ENCODE results near the gene MARCKS. TPM values are rescaled to one million over a fixed set of nuclear protein-coding genes. Genes with fewer than 3 reads are reported as not detected.

Gene MARCKS
- total RNA-seq, 4 donors from 2014 or later: 51.5 to 91.3 (median 56.8) TPM

DNA sequence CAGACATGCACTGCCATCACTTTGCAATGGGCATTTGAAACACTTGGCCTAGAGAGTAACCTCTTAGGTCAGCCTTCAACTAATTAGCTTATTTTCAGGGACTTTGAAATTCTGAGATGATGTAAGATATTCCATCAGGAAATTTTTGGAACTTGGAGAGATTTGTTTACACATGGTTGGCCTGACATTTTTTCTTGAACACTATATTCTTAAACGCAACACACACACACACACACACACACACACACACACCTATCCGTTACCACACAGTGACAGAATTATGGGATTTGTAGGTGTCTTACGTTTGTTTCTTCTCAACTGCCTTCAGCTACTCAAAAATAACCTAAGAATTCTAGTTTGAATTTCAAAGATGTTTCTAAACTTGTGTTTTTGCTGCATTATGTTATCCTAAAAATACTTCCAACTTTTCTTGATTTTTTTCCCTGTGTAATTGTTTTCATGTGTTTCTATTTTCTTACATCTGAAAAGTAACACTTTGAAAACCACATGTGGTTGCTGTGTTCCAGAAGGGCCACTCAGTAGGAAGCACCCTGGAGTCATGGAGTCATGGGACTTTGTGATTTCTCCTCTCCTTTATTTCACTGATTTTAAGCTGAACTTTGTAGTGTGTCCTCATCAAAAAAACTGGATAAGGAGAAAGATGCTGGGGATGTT lies 31.9 kb downstream of the MARCKS start:
- DNase-seq: no peak
- Histone ChIP-seq H3K4me1 (no peaks in the 10 kb centered on the region), H3K4me3 (no peak overlapping the region), H3K9me3 (peaks cover 0 to 9% (median 8%) of the 10 kb centered on the region in 3 donors), H3K27me3 (no peaks in the 10 kb centered on the region), H3K36me3 (no peaks in the 10 kb centered on the region), H3K27ac (no peak overlapping the region)
- intact Hi-C loops (cut with DNase I): no loop called here
- TF ChIP-seq, protein P1, sequence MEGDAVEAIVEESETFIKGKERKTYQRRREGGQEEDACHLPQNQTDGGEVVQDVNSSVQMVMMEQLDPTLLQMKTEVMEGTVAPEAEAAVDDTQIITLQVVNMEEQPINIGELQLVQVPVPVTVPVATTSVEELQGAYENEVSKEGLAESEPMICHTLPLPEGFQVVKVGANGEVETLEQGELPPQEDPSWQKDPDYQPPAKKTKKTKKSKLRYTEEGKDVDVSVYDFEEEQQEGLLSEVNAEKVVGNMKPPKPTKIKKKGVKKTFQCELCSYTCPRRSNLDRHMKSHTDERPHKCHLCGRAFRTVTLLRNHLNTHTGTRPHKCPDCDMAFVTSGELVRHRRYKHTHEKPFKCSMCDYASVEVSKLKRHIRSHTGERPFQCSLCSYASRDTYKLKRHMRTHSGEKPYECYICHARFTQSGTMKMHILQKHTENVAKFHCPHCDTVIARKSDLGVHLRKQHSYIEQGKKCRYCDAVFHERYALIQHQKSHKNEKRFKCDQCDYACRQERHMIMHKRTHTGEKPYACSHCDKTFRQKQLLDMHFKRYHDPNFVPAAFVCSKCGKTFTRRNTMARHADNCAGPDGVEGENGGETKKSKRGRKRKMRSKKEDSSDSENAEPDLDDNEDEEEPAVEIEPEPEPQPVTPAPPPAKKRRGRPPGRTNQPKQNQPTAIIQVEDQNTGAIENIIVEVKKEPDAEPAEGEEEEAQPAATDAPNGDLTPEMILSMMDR (IDR thresholded peaks at IDR 0.05): no peak
- TF ChIP-seq POLR2A (IDR thresholded peaks at IDR 0.05): no peak
- 80 to 89% methylated on average over 3 of the region's 3 CpGs for WGBS, 2 donors

DNA sequence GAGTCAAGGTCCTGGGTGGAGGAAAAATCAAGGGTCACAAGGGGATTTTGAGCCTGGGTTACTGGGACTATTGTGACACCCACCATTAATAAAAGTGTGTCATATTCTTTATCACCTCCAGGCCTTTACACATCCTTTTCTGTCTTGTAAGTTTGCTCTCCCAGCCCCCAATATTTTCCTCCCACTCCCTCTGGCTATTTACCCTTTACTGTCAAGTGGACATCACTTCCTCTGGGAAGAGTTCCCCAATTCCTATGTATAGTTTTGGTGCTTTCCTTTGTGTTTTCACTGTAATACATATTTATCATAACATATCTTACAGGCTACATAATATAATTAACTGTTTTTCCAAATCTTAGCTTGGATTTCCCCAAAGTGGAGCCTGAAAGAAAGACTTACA lies 36.3 kb downstream of the MARCKS start:
- Histone ChIP-seq H3K9me3 (peaks cover 0 to 9% (median 8%) of the 10 kb centered on the region in 3 donors), H3K27ac (no peak overlapping the region), H3K4me3 (no peak overlapping the region), H3K36me3 (no peaks in the 10 kb centered on the region), H3K4me1 (no peaks in the 10 kb centered on the region), H3K27me3 (no peaks in the 10 kb centered on the region)
- no peak for TF ChIP-seq POLR2A (IDR thresholded peaks at IDR 0.05)
- TF ChIP-seq, protein P1 (IDR thresholded peaks at IDR 0.05): no peak
- intact Hi-C loops (cut with DNase I): no loop called here
- DNase-seq: no peak

DNA sequence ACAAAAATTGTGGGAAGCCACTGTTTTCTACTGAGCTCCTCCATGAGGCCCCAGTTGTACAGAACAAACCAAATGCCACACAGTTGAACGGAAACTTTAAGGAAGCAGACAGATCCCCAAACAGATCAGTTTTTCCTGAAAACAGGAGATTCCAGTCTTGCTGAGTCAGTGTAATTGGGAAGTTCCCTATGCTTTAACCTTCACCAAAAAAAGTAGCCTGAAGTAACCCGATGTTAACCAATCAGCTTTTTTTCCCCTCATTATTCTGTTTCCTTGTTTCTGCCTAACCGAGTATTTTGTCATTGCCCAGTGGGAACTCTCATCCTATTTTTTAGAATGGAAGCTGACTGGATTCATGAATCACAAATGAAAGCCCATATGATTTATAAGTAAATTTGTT lies 36.7 kb downstream of the MARCKS start:
- TF ChIP-seq, protein P1 (IDR thresholded peaks at IDR 0.05): no peak
- no peak for TF ChIP-seq POLR2A (IDR thresholded peaks at IDR 0.05)
- 51 to 52% methylated on average over 3 of the region's 3 CpGs for WGBS, 2 donors
- H3K27ac ChIP-seq: no peak overlapping the region
- intact Hi-C loops (cut with DNase I): no loop called here
- no peaks in the 10 kb centered on the region for H3K27me3 ChIP-seq
- no peak for DNase-seq
- H3K4me1 ChIP-seq: no peaks in the 10 kb centered on the region
- no peak overlapping the region for H3K4me3 ChIP-seq
- peaks cover 0 to 9% (median 8%) of the 10 kb centered on the region in 3 donors for H3K9me3 ChIP-seq
- H3K36me3 ChIP-seq: no peaks in the 10 kb centered on the region

DNA sequence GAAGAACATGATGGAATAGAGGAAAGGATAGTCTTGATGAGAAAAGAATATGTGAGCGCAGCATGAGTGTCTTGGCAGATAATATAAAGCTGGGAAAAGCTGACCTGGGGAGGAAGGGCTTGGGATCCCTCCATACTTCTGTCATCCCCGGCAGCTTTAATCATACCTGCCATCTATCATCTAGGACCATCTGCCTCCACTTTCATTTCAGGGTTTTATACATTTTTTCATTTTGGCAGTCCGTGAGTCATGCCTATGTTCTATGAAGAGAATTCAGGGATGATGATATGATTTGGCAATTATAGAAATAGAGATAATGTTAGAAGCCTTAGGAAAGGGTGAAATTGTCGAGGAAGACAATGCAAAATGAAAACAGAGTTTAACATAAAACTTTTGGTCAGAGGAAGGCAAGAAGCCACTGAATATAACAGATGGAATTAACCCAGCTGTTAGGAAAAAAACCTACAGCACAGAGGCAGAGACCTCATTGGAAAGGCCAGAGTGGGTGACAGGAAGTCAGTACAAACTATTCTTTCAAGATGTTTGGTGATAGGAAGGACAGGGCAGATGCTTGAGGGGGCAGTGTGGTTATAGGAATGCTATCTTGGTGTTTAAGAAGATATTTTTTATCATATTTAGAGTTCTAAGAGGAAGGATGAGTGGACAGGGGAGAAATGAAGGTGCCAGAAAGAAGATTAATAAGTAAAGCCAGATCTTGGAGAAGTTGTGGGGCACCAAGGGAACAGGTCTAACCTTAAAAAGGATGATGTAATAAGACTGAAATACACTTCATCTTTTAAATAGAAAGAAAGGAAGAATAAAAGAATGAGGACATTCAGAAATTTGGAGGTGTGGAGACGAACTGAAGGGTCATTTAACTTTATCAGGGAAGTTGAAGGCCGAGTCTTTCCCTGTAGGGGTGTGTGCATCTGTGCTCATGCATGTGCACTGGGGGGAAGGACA lies 37.8 kb downstream of the MARCKS start:
- Histone ChIP-seq H3K36me3 (no peaks in the 10 kb centered on the region), H3K27me3 (no peaks in the 10 kb centered on the region), H3K27ac (no peak overlapping the region), H3K4me1 (no peaks in the 10 kb centered on the region), H3K9me3 (peaks cover 0 to 9% (median 8%) of the 10 kb centered on the region in 3 donors), H3K4me3 (no peak overlapping the region)
- intact Hi-C loops (cut with DNase I): no loop called here
- TF ChIP-seq POLR2A (IDR thresholded peaks at IDR 0.05): no peak
- TF ChIP-seq, protein P1 (IDR thresholded peaks at IDR 0.05): no peak
- WGBS, 2 donors: 61% methylated on average over 6 of the region's 6 CpGs
- no peak for DNase-seq

DNA sequence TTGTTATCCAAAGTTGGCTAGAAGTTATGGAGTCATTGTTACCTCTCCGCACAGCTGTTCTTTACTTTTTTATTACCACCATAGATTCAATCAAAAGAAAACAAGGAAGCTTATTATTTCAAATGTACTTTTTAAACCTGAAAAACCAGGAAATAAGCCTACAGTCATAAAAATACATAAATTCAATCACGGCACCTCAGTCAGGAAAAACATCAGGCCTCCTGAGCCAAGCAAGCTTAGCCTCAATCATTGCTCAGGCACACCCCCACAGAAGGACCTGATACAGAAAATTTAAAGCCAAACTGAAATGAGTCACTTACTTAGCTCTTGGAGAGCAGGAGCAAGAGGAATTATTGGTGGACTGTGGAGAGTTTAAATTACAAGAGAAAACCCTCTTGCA lies 44.3 kb downstream of the MARCKS start:
- intact Hi-C loops (cut with DNase I): no loop called here
- H3K9me3 ChIP-seq: no peaks in the 10 kb centered on the region
- 89 to 100% methylated on average over 2 of the region's 2 CpGs for WGBS, 2 donors
- H3K27ac ChIP-seq: no peak overlapping the region
- no peak overlapping the region for H3K4me3 ChIP-seq
- H3K27me3 ChIP-seq: no peaks in the 10 kb centered on the region
- TF ChIP-seq, protein P1 (IDR thresholded peaks at IDR 0.05): no peak
- TF ChIP-seq POLR2A (IDR thresholded peaks at IDR 0.05): no peak
- H3K4me1 ChIP-seq: peaks cover 0 to 13% (median 0%) of the 10 kb centered on the region in 3 donors
- no peak for DNase-seq
- no peaks in the 10 kb centered on the region for H3K36me3 ChIP-seq
